T-cell (primary cell): ENCODE measurements around the gene CHST6. TPM values are rescaled to one million over a fixed set of nuclear protein-coding genes. Genes with fewer than 3 reads are reported as not detected.
"Not testable (repeated sequence)": the region's sequence is repeated elsewhere in the genome, so short reads cannot be mapped to it uniquely, and the experiment has no call there.

Experiments
- ATAC-seq, 4 experiments: fragments of 200-7000 bp in 3 of 4; fragments of 150-1000 bp in 1 of 4; cut with Tn5 transposase; replicated peaks in 1 of 4; 1 replicate in 3 of 4; 2 replicates in 1 of 4; pipeline ENCODE4 v1.10.0; 2021; ENCODE audit warnings: moderate library complexity in 3 of 4, mild to moderate bottlenecking in 2 of 4, moderate number of reproducible peaks in 1 of 4
- CTCF ChIA-PET, 2 donors: fragments of 300-600 bp; sonication (Branson Sonifier 250); formaldehyde crosslinking; loops; one replicate each; lab custom pipeline; 2022; ENCODE audit warnings: antibody characterized with exemption in 2 of 2; lab: Charles Lee
- POLR2A ChIA-PET, 2 donors: fragments of 300-600 bp; sonication (Branson Sonifier 250); formaldehyde crosslinking; loops; one replicate each; lab custom pipeline; 2022; ENCODE audit warnings: antibody characterized with exemption in 2 of 2; lab: Charles Lee
- DNase-seq, 35 experiments: peaks; one replicate each; pipeline versions ENCODE4 v3.0.0 to v3.0.0-alpha.2; 2013 to 2023
- H3K27ac ChIP-seq: one replicate; pipeline ENCODE4 v1.5.1; 2013; ENCODE audit warnings: low read length
- H3K27me3 ChIP-seq, 2 experiments: replicated peaks in 1 of 2; 1 replicate in 1 of 2; 2 replicates in 1 of 2; pipeline versions ENCODE4 v1.6.1 to v1.7.0; 2013; ENCODE audit warnings: low read length in 1 of 2, mixed read lengths in 1 of 2; ENCODE audit not compliant: control insufficient read depth in 2 of 2, insufficient read depth in 2 of 2; ENCODE audit errors: extremely low read depth in 1 of 2
- H3K36me3 ChIP-seq, 2 donors: 1 replicate in 1 of 2; 2 replicates in 1 of 2; pipeline versions ENCODE4 v1.6.1 to v1.7.0; 2013; ENCODE audit warnings: low read length in 1 of 2; ENCODE audit not compliant: control insufficient read depth in 2 of 2, insufficient read depth in 1 of 2; ENCODE audit errors: extremely low read depth in 1 of 2
- H3K4me1 ChIP-seq, 2 experiments: 1 replicate in 1 of 2; 2 replicates in 1 of 2; pipeline versions ENCODE4 v1.6.1 to v1.7.0; 2013; ENCODE audit warnings: low read length in 2 of 2, mixed read lengths in 1 of 2; ENCODE audit not compliant: insufficient read depth in 2 of 2, control insufficient read depth in 1 of 2; ENCODE audit errors: extremely low read depth in 1 of 2
- H3K4me3 ChIP-seq, 2 donors: 1 replicate in 1 of 2; 2 replicates in 1 of 2; pipeline versions ENCODE4 v1.5.1 to v1.7.0; 2013; ENCODE audit warnings: mild to moderate bottlenecking in 2 of 2, low read length in 1 of 2, moderate library complexity in 1 of 2; ENCODE audit not compliant: control insufficient read depth in 1 of 2; ENCODE audit errors: extremely low read depth in 1 of 2
- H3K9me3 ChIP-seq: 2 replicates; pipeline ENCODE4 v1.7.0; 2013
- H3K27ac Mint-ChIP-seq, 2 donors: one replicate each; pipeline ENCODE4 v1.8.0; 2020 to 2021; ENCODE audit warnings: mild to moderate bottlenecking in 2 of 2, mixed read lengths in 2 of 2
- H3K27me3 Mint-ChIP-seq, 2 donors: one replicate each; pipeline ENCODE4 v1.8.0; 2021 to 2022; ENCODE audit warnings: mixed read lengths in 2 of 2
- H3K36me3 Mint-ChIP-seq: one replicate; pipeline ENCODE4 v1.8.0; 2021; ENCODE audit warnings: mixed read lengths
- H3K4me1 Mint-ChIP-seq, 3 donors: one replicate each; pipeline ENCODE4 v1.8.0; 2020 to 2022; ENCODE audit warnings: mixed read lengths in 3 of 3, mild to moderate bottlenecking in 1 of 3
- H3K4me3 Mint-ChIP-seq, 3 donors: one replicate each; pipeline ENCODE4 v1.8.0; 2020 to 2022; ENCODE audit warnings: mild to moderate bottlenecking in 3 of 3, mixed read lengths in 3 of 3, moderate library complexity in 3 of 3
- H3K9me3 Mint-ChIP-seq, 3 donors: one replicate each; pipeline ENCODE4 v1.8.0; 2020 to 2022; ENCODE audit warnings: mixed read lengths in 3 of 3
- WGBS: methylation state at CpG from one replicate; pipeline ENCODE4 v1.1.5; 2013; ENCODE audit warnings: missing lambda C conversion rate; ENCODE audit not compliant: insufficient coverage; 5-methylcytosine and 5-hydroxymethylcytosine counted together
- total RNA-seq, 35 experiments: library from RNA in 6 of 35; stranded (reverse) in 6 of 35; fragments of 120-200 nt in 1 of 35; gene quantifications; one replicate each; pipeline versions ENCODE4 v1.2.1 to v1.2.4 and lab custom pipeline; 2013 to 2026

CHST6 gene
- total RNA-seq, 5 donors from 2014 or later (not counting 1 experiment from before 2014, with no cell fraction given), result 0.15 to 0.16 TPM; not detected in 3

DNA sequence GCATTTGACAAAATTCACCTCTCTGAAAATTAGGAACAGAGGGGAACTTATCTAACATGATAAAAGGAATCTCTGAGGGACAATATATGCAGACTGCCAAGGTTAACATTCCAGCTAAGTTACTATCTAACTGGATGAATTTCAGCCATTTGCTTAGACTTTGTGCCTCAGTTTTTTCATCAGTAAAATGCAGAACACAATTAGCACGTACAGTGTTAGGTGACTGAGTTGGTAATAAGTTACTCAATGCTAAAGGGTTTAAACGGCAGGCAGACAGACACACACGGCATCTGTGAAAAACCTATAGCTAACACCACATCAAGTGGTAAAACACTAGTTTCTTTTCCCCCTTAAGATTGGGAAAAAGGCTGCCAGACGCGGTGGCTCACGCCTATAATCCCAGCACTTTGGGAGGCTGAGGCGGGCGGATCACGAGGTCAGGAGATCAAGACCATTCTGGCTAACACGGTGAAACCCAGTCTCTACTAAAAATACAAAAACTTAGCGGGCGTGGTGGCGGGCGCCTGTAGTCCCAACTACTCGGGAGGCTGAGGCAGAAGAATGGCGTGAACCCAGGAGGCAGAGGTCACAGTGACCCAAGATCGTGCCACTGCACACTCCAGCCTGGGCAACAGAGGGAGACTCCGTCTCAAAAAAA is 71.0 kb downstream of the CHST6 start:
- DNase-seq, H3K4me3 Mint-ChIP-seq, H3K27me3 Mint-ChIP-seq, ATAC-seq, H3K27ac ChIP-seq, H3K36me3 ChIP-seq, H3K9me3 Mint-ChIP-seq, POLR2A ChIA-PET, H3K27me3 ChIP-seq, H3K9me3 ChIP-seq, H3K27ac Mint-ChIP-seq, H3K4me3 ChIP-seq, H3K36me3 Mint-ChIP-seq, H3K4me1 ChIP-seq, CTCF ChIA-PET: not testable (repeated sequence)
- 100% methylated on average over 2 of the region's 18 CpGs for WGBS
- peaks cover 45% of the 10 kb centered on the region in 3 donors for H3K4me1 Mint-ChIP-seq

DNA sequence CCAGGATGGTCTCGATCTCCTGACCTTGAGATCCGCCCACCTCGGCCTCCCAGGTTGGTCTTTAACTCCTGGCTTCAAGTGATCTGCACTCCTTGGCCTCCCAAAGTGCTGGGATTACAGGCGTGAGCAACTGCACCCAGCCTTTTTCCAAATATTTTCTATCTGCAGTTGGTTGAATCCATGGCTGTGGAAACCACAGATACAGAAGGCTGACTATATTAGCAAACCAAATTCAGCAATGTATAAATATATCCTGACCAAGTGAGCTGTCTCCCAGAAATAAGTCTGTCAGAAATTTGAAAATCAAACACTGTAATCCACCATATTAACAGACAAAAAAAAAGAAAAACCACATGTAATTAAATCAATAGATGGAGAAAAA is 71.5 kb downstream of the CHST6 start:
- H3K36me3 ChIP-seq, result peaks cover 0 to 1% of the 10 kb centered on the region in 2 donors
- POLR2A ChIA-PET, result no interaction called here
- H3K27me3 Mint-ChIP-seq, result no peaks in the 10 kb centered on the region
- no peak overlapping the region for H3K4me3 Mint-ChIP-seq
- H3K4me1 ChIP-seq, result peaks cover 4% of the 10 kb centered on the region in 2 experiments
- CTCF ChIA-PET, result interaction anchor here in 1 of 2 donors (0.7 kb wide), 1 partner anchor 434 kb away, joined by 5 read pairs; no protein-coding TSS in a partner anchor
- WGBS, result 95% methylated on average over 4 of the region's 4 CpGs
- DNase-seq (no peak), ATAC-seq (no peak)
- no peaks in the 10 kb centered on the region for H3K9me3 Mint-ChIP-seq
- peaks cover 40 to 42% (median 41%) of the 10 kb centered on the region in 3 donors for H3K4me1 Mint-ChIP-seq
- no peaks in the 10 kb centered on the region for H3K9me3 ChIP-seq
- no peak overlapping the region for H3K4me3 ChIP-seq
- no peak overlapping the region for H3K27ac ChIP-seq
- peaks cover 6% of the 10 kb centered on the region for H3K36me3 Mint-ChIP-seq
- H3K27me3 ChIP-seq, result no peaks in the 10 kb centered on the region
- no peak overlapping the region for H3K27ac Mint-ChIP-seq

Other genes starting within 250 kb of the CHST6 start
- 1 to 10 TPM in 2 of 5 donors, under 1 TPM in 3; 0.49 to 1.6 (median 0.98) TPM for gene BCAR1, start 243.8 kb downstream of the CHST6 start, total RNA-seq
- 10 to 100 TPM; 30.8 to 36.5 (median 34.2) TPM for gene CFDP1, start 61.9 kb downstream of the CHST6 start, total RNA-seq
- gene TMEM170A, start 30.8 kb downstream of the CHST6 start, total RNA-seq, result 10 to 100 TPM; 37.7 to 45.8 (median 41.9) TPM
- gene CHST5, start 40.7 kb upstream of the CHST6 start, total RNA-seq, result under 1 TPM in 1 of 5 donors, not detected in 4; 0.09 TPM
- gene TMEM231, start 60.8 kb upstream of the CHST6 start, total RNA-seq, result 1 to 10 TPM; 1.5 to 3.0 (median 2.1) TPM
- 10 to 100 TPM; 70.9 to 78.6 (median 76.4) TPM for gene GABARAPL2, start 70.9 kb upstream of the CHST6 start, total RNA-seq
- 10 to 100 TPM; 62.9 to 79.2 (median 72.0) TPM for gene ADAT1, start 127.8 kb upstream of the CHST6 start, total RNA-seq
- gene KARS1, start 152.2 kb upstream of the CHST6 start, total RNA-seq, result 100 to 1,000 TPM; 121 to 151 (median 128) TPM
- gene TERF2IP, start 152.3 kb upstream of the CHST6 start, total RNA-seq, result 100 to 1,000 TPM in 1 of 5 donors, 10 to 100 TPM in 4; 86.0 to 104 (median 94.0) TPM
- gene CPHXL2, start 181.6 kb upstream of the CHST6 start, total RNA-seq, result not detected
- gene DUXB, start 206.0 kb upstream of the CHST6 start, total RNA-seq, result not detected
- gene CPHXL, start 231.0 kb upstream of the CHST6 start, total RNA-seq, result not detected